ENCODE measurements around the gene TDRD6. TPM values are rescaled to one million over a fixed set of nuclear protein-coding genes. Genes with fewer than 3 reads are reported as not detected.

TDRD6 gene
- total RNA-seq (0.26 and 0.33 TPM in 2 replicates), polyA plus RNA-seq (0.01 TPM in 1 of 2 replicates, not detected in the other), polyA minus RNA-seq (ENCODE audit: low replicate concordance) (not detected in 2 replicates)
- polyA plus RNA-seq (2012) = not detected in 2 replicates

GRCh38 chr6:46687619-46688097 is at the start of gene TDRD6:
TSS of gene TDRD6 (plus strand) at chr6:46687885. CDS start at chr6:46688129, 244 bp downstream.
- Histone ChIP-seq H3K9me3 (ENCODE audit: control insufficient read depth, insufficient read depth, low read depth, low read length) (no peaks in the 10 kb centered on the region), H3K27me3 (ENCODE audit: control insufficient read depth, insufficient read depth, low read length) (no peaks in the 10 kb centered on the region), H3K4me1 (ENCODE audit: control insufficient read depth, extremely low read depth, insufficient read depth, low read length) (no peaks in the 10 kb centered on the region), H3K79me2 (ENCODE audit: control insufficient read depth, insufficient read depth, low read length) (no peaks in the 10 kb centered on the region), H3K4me3 (replicated peaks in 1 of 4; ENCODE audit: control extremely low read depth in 1 of 4, insufficient read depth in 1 of 4, low read depth in 3 of 4, low read length in 4 of 4) (no peak within 1 kb of the TSS), H3K27ac (ENCODE audit: insufficient read depth, low read length) (no peak within 1 kb of the TSS), H2AFZ (ENCODE audit: low read length) (no peak within 1 kb of the TSS), H3K4me2 (ENCODE audit: extremely low read depth, insufficient read depth, low read length) (no peak within 1 kb of the TSS), H3K9ac (ENCODE audit: insufficient read depth, low read length) (no peak within 1 kb of the TSS), H4K20me1 (ENCODE audit: control insufficient read depth, extremely low read depth, insufficient read depth, low read length) (no peaks in the 10 kb centered on the region), H3K36me3 (ENCODE audit: control insufficient read depth, insufficient read depth, low read length) (no peaks in the 10 kb centered on the region)
- DNase-seq (ENCODE audit: low read depth in 2 of 2) = no peak
- TF ChIP-seq, protein P1, sequence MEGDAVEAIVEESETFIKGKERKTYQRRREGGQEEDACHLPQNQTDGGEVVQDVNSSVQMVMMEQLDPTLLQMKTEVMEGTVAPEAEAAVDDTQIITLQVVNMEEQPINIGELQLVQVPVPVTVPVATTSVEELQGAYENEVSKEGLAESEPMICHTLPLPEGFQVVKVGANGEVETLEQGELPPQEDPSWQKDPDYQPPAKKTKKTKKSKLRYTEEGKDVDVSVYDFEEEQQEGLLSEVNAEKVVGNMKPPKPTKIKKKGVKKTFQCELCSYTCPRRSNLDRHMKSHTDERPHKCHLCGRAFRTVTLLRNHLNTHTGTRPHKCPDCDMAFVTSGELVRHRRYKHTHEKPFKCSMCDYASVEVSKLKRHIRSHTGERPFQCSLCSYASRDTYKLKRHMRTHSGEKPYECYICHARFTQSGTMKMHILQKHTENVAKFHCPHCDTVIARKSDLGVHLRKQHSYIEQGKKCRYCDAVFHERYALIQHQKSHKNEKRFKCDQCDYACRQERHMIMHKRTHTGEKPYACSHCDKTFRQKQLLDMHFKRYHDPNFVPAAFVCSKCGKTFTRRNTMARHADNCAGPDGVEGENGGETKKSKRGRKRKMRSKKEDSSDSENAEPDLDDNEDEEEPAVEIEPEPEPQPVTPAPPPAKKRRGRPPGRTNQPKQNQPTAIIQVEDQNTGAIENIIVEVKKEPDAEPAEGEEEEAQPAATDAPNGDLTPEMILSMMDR (conservative IDR thresholded peaks at IDR 0.05 in 1 of 2, IDR thresholded peaks at IDR 0.05 in 1 of 2; ENCODE audit: low read depth in 1 of 2, low read length in 2 of 2) = no peak
- TF ChIP-seq EZH2 (IDR thresholded peaks at IDR 0.05; ENCODE audit: low read length, missing control alignments) = no peak

DNA sequence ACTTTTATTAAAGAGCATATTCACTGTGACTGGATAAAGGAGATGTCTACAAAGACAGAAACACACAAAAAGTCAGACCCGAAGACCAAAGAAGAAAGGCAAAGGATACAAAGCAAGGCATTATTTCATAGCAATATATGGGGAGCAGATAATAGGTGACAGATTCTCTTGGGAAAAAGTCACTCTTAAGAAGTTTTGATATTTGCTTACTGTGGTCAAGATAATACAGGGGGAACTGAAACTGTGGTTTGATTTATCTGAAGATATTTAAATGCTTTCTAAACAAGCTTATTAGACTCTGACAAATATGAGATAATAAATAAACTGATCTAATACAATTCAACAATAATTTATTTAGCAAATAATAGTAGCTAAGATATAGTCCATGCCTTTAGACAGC is 49.8 kb upstream of the TDRD6 start:
- Histone ChIP-seq H3K4me1 (ENCODE audit: control insufficient read depth, extremely low read depth, insufficient read depth, low read length) (no peaks in the 10 kb centered on the region), H3K4me2 (ENCODE audit: extremely low read depth, insufficient read depth, low read length) (no peak overlapping the region), H3K79me2 (ENCODE audit: control insufficient read depth, insufficient read depth, low read length) (no peaks in the 10 kb centered on the region), H3K4me3 (replicated peaks in 1 of 4; ENCODE audit: control extremely low read depth in 1 of 4, insufficient read depth in 1 of 4, low read depth in 3 of 4, low read length in 4 of 4) (no peak overlapping the region), H4K20me1 (ENCODE audit: control insufficient read depth, extremely low read depth, insufficient read depth, low read length) (no peaks in the 10 kb centered on the region), H3K9me3 (ENCODE audit: control insufficient read depth, insufficient read depth, low read depth, low read length) (no peaks in the 10 kb centered on the region), H3K27me3 (ENCODE audit: control insufficient read depth, insufficient read depth, low read length) (no peaks in the 10 kb centered on the region), H2AFZ (ENCODE audit: low read length) (no peak overlapping the region), H3K27ac (ENCODE audit: insufficient read depth, low read length) (no peak overlapping the region), H3K9ac (ENCODE audit: insufficient read depth, low read length) (no peak overlapping the region), H3K36me3 (ENCODE audit: control insufficient read depth, insufficient read depth, low read length) (no peaks in the 10 kb centered on the region)
- TF ChIP-seq, protein P1 (conservative IDR thresholded peaks at IDR 0.05 in 1 of 2, IDR thresholded peaks at IDR 0.05 in 1 of 2; ENCODE audit: low read depth in 1 of 2, low read length in 2 of 2) = no peak
- TF ChIP-seq EZH2 (IDR thresholded peaks at IDR 0.05; ENCODE audit: low read length, missing control alignments) = no peak
- DNase-seq (ENCODE audit: low read depth in 2 of 2) = no peak

GRCh38 chr6:46638650-46639049 is 49.0 kb upstream of the TDRD6 start:
- H3K4me1 ChIP-seq (ENCODE audit: control insufficient read depth, extremely low read depth, insufficient read depth, low read length) = no peaks in the 10 kb centered on the region
- H3K27ac ChIP-seq (ENCODE audit: insufficient read depth, low read length) = no peak overlapping the region
- H3K27me3 ChIP-seq (ENCODE audit: control insufficient read depth, insufficient read depth, low read length) = no peaks in the 10 kb centered on the region
- TF ChIP-seq, protein P1 (conservative IDR thresholded peaks at IDR 0.05 in 1 of 2, IDR thresholded peaks at IDR 0.05 in 1 of 2; ENCODE audit: low read depth in 1 of 2, low read length in 2 of 2) = no peak
- no peak for TF ChIP-seq EZH2 (IDR thresholded peaks at IDR 0.05; ENCODE audit: low read length, missing control alignments)
- no peak overlapping the region for H3K4me2 ChIP-seq (ENCODE audit: extremely low read depth, insufficient read depth, low read length)
- DNase-seq (ENCODE audit: low read depth in 2 of 2) = no peak
- H3K36me3 ChIP-seq (ENCODE audit: control insufficient read depth, insufficient read depth, low read length) = no peaks in the 10 kb centered on the region
- H3K9me3 ChIP-seq (ENCODE audit: control insufficient read depth, insufficient read depth, low read depth, low read length) = no peaks in the 10 kb centered on the region
- no peaks in the 10 kb centered on the region for H3K79me2 ChIP-seq (ENCODE audit: control insufficient read depth, insufficient read depth, low read length)
- H4K20me1 ChIP-seq (ENCODE audit: control insufficient read depth, extremely low read depth, insufficient read depth, low read length) = no peaks in the 10 kb centered on the region
- H3K9ac ChIP-seq (ENCODE audit: insufficient read depth, low read length) = no peak overlapping the region
- no peak overlapping the region for H2AFZ ChIP-seq (ENCODE audit: low read length)
- H3K4me3 ChIP-seq (replicated peaks in 1 of 4; ENCODE audit: control extremely low read depth in 1 of 4, insufficient read depth in 1 of 4, low read depth in 3 of 4, low read length in 4 of 4) = no peak overlapping the region
